Stimulated activated CD4-positive, alpha-beta T cell treated with anti-CD3 and anti-CD28 coated beads, Interleukin-12 subunit alpha, Interleukin-12 subunit beta, amount 100 ng/mL, for 48 hours (primary cell): Measurements from ENCODE around the gene RPTOR.

Experiments
- DNase-seq, 3 donors: peaks; one replicate each; pipeline ENCODE4 v3.0.0-alpha.2; 2020; ENCODE audit warnings: low read depth in 2 of 3, low spot score in 1 of 3

Gene RPTOR

DNA sequence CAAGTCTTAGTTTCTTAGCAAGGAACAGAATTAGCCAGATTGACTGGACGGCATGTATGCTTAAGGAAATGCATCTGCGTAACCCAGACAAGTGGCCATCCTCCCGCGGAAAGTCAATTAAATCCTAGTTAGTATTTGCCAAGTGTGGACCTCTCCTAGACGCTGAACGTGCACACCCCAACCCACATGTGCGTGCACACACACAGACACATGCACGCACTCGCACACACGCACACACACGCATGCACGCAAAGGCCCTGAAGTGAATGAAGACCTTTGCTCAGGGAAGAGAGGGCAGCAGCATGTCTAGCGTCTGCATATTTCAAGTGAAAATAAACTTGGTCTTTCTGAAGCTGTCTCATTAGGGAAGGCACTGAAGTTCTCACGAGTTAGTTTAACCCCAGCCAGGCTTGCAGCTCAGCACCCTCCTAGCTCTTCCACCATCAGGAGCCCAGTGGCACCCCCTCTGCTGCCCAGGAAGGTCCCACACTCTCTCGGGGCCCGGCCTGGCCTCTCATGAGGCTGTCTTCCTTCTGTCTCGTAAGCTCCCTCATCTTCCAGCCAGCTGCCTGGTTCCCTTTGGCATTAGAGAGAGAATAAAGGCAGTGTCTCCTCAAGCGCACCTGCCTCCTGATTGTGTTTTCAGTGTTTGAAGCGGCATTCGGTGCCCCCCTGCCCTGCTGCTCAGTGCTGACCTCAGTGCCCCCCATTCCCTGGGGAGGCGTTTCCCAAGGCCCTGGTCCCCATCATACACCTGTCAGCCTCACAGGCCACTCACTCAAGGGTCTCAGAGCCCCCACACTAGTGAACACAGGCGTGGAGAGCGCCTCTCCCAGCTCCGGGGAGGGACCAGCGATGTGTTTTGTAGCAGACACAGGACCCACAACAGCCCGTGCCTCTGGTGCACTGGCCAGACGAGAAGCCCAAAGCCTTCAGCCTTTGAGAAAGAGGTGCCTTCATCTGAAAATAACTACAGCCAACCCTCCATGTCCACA is 394.8 kb downstream of the RPTOR start:
- DNase-seq, result no peak

- DNase-seq, result no peak
Observed at GRCh38 chr17:80940171-80941123, 395.8 kb downstream of the RPTOR start.

DNA sequence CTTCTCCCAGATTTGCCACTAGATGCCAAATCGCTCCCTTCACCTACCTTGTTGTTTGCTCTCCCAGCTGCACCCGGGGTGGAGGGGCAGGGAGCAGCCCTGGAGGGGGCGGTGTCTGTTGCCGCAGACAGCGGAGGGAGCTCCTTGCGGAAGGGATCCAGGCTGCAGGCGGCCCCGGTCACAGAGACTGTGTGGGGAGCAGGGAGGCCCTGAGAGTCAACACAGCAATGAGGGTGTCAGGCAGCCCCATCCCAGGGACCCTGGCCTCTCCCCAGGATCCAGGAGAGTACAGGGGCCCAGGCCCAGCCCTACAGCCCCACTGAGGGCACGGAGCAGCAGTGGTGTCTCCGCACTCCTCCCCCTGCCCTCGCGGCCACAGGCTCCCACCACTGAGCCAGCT is 396.5 kb downstream of the RPTOR start:
- DNase-seq, result no peak

DNA sequence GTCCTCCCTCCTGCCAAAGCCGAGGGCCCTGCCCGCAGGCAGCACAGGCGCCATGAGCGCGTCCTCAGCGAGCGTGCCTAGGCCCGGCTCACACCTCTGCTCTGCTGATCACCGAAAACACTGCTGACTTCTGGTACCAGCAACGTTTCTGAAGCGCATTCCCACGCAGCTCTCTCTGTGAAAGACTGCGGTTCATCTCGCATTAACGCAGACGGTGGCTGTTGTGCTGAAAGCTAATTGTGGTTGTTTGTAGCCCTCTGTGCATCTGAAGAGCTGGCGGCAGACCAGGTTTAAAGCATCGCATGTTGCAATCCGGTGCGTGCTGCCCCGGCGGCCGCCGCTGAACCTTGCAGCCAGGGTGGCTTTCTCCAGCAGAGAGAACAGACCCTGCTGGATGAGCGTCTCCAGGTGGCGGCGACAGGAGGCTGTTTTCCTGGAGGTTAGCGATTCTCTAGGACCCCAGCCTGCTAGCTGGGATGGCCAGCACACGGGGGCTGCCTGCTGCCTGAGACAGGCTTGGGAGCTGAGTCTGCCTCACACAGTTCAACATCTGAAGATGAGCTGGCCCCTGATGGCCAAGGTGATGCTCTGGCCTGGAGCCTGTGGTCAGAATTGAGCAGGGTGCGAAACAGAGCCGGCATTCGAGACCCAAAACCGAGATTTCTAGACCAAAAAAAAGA is 397.2 kb downstream of the RPTOR start:
- no peak for DNase-seq

DNA sequence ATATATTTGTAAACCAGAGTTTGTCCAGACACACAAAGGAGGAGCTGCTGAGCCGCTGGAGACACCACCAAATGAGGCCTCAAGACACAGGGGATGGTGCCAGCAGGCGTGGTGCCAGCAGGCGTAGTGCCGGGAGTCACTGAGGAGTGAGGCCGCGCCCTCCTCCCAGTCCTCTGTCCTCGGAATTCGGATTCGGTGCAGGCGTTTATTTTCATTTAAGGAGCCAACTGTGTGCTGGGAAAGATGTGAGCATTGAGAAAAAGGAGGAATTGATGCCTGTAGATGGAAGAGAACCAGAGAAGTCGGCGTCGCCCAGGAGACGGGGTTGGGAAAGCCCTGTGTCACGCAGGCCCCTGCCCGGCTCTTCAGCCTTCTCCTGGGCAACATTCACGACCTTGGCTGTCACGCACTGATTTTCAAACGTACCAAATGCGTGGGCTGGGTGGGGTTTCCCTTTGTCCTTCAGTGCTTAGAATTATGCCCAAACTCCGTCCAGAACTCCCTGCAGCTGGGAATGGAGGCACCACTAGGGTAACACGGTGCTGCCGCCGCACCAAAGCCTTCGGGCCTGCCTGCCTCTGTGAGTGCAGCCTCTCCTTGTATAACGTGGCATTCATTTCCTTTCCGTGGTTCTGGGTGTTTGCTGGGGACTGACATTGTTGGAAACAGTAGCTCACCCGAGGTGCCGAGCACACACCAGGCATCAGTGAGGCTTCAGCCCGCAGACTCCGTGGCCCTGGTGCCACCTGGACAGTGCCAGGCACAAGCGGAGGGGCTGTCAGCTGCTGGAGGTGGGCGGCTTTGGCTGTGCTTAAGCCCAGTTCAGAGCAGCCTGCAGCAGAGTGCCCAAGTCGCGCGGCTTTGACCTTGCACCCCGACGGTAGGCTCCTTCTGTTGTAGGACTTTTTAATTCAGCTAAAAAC is 398.0 kb downstream of the RPTOR start:
- no peak for DNase-seq

DNA sequence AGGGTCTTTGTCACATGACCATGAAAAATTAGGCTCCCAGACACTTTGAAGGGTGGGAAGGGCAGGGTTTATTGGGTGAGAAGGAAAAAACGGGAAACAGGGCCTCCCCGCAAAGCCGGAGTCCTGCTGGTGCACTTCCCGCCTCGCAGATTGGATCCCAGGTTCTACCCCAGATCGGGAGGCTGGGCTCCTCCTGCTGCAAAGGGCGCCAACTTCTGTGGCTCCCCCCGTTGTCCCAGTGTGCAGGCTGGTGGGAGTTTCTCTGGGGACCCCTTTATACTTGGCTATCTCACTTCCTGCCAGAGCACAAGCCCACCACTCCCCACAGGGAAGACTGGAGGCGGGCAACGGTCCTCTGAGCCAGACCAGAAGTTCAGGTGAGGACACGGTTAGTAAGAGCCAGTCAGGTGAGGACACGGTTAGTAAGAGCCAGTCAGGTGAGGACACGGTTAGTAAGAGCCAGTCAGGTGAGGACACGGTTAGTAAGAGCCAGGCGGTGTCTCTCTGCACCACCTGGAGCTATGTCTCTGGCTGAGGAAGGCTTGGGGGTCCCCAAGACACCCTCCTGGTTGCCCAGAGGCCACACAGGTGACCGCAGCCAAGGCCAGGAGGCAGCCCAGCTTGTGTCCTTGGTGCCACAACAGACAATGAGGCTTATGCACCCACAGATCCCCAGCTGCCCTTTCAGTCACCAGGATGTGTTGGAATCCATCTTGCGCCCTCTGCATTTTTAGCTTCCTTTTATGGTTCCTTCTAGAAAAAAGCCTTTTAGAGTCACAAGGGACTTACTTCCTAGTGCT is 398.9 kb downstream of the RPTOR start:
- no peak for DNase-seq

GRCh38 chr17:80944326-80944725 is 399.7 kb downstream of the RPTOR start:
- no peak for DNase-seq

- DNase-seq, result no peak
Observed at GRCh38 chr17:80945736-80946135, 401.1 kb downstream of the RPTOR start.

GRCh38 chr17:80946449-80946848 is 401.8 kb downstream of the RPTOR start:
- no peak for DNase-seq

GRCh38 chr17:80947200-80947940 is 402.7 kb downstream of the RPTOR start:
- DNase-seq, result no peak

DNA sequence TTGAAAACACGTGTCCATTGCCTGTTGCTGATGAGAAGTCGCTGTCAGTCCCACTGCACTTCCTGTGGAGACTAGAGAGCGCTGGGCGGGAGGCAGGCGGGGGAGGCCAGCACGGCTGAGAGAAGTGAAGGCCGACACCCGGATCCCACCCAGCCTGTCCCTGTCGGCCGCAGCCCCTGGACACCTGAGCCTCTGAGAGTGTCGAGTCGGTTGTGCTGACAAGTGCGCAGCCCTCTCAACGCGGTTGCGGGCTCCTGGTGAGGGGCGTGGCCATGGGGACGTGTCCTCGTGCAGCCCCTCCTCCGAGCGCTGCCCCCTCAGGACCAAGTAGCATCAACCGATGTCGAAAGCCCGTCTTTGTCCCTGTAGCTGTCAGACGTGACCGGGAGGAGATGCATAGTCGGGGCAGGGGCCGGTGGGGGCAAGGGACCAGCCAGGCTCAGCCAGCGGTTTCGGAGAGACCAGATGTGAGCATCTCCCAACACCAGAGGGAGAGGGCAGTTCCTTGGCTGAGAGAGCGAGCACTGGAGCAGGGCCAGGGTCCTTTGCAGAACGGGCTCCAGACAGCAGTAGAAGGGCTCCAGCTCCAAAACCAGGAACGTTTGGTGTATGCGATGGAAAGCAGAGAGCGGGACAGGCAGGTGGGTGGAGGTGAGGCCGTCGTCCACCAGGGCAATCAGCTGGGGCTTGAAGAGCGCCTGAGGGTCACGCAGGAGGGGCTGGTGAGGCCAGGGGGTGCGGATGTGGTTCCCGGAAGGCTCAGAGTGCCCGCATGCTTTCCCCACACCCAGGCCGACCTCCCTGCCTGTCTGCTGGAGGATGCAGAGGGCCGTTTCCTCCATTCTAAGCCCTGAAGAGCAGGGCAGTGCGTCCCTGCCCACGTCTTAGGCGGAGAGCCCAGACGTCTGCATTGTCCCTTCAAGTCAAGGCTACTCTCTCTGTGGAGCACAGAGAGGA is 403.7 kb downstream of the RPTOR start:
- DNase-seq, result no peak

GRCh38 chr17:80948976-80949450 is 404.4 kb downstream of the RPTOR start:
- DNase-seq, result no peak

- no peak for DNase-seq
Observed at GRCh38 chr17:80949451-80950421, 405.1 kb downstream of the RPTOR start.

DNA sequence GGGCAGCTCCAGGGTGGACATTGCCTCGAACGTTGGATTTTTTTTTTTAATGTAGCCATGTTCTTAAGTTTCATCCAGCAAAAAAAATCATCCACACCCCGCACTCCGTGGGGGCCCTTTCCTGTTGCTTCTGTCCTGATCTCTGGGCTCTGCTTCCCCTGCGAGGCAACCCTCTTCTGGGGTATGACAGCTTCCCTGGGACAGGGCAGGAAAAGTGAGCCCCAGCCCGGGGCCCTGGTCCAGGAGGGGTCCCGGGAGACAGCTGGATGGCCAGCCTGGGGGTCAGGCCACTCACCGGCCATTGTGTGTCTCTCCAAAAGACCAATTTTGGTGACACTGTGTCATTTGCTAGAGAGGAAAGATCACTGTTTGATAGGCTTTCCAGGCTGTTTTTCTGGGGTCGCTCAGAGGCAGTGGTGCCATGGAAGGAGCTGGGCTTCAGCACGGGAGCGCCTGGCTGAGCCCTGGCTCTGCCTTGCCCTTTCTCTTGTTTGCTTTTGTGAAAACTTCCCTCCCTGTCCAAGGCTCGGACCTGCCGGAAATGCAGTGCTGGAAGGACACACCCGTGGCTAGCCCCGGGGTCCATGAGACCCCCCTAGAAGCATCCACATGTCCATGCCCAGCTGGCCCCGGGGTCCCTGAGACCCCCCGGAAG is 406.0 kb downstream of the RPTOR start:
- no peak for DNase-seq
